SIG-M5 treated with dmso at 0.1 percent for 504 hours (cell line): Measurements from ENCODE around the gene OR2D3.
"Not testable (repeated sequence)": the region's sequence is repeated elsewhere in the genome, so short reads cannot be mapped to it uniquely, and the experiment has no call there.

ENCODE experiments used
- DNase-seq: peaks from one replicate; lab custom pipeline; 2025; ENCODE audit not compliant: unreplicated experiment; lab: John Stamatoyannopoulos, UW

OR2D3 gene

DNA sequence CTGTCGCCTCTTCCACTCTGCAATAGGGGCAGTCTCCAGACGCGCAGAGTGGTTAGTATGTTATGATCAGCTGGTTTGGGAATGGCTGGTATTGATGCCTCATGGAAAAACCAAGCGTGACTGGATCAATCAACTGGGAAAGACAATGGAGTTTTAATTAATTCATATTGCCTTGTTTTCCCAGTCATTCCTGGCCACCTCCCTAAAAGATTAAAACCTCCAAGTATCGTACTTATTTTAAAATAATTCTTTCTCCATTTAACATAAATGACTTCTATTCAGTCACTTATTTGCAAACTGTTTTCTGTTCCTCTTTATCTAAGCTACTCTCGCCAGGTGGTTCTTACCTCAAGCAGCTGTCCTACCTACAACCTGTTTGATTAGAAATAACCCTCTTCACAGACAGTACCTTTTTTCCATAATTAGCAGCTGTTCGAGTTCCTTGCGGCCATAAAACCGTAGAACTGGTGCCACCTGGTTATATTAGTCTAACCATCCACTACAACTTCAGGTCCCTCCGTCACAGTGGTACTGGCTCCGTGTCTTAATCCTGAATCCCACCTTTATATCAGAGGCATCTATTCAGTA, 6.3 kb downstream of the OR2D3 start:
- no peak for DNase-seq

DNA sequence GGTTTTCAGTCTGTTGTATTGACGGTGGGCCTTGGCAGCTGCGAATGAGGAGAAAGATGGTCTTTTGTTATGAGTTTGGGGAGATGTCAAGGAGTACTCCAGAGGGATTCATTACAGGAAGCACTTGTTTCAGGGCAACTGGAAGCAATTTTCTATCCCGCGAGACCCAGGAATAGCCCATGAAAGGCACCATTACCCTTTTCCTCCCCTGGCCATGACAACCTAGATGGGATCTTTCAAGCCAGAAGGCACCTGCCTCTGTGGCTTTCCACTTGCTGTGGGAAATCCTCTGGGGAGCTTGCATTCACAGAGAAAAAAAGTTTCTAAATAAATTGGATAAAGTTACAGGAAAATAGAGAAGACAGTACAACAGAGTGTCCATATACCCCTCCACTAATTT, 8.1 kb downstream of the OR2D3 start:
- DNase-seq: no peak

DNA sequence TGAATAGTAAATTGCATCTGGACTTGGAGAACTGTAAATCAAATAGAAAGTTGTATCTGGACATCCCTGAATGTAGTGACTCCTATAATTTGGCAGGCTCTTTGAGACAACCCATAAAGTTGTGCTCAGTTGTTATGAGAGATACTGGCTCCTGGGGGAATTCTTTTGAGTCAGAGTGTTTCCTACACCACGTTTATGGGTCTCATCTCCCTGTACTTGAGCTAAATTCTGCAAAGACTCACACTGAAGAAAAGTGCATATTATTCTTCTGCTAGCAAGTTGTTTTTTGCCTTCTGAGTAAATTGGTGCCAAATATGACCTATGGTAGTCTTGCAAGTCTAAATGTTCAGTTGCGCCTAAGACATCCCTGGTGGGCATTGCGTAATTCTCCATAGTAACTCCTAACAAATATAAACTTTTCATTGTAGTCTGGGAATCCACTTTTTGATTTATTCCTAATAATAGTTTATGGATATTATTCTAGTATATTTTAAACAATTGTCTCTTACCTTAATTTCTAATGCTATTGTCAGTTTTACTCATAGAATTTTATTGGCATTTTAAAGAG, 10.4 kb downstream of the OR2D3 start:
- no peak for DNase-seq

- DNase-seq: no peak
These were observed 11.3 kb downstream of the OR2D3 start for GRCh38 chr11:6932145-6932544.

- DNase-seq: peak; percentile 7
These were observed 21.2 kb downstream of the OR2D3 start for GRCh38 chr11:6941970-6942369.

DNA sequence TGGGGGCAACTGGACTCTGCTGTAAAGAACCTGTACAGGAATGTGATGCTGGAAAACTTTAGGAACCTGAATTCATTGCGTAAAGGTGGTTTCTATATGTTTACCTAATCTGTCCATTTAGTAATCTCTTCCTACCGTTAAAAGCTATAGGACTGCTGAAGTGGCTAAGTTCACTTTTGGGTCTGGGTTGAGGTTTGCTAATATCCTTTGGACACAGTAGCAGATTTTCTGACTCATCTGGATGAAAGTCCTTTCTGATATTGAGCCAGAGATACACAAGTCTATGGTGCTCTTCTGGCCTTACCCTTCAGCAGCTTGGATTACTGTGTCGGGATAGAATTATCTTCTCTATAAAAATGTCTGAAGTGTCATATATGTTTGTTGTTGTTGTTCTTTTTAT, 22.3 kb downstream of the OR2D3 start:
- DNase-seq: no peak

DNA sequence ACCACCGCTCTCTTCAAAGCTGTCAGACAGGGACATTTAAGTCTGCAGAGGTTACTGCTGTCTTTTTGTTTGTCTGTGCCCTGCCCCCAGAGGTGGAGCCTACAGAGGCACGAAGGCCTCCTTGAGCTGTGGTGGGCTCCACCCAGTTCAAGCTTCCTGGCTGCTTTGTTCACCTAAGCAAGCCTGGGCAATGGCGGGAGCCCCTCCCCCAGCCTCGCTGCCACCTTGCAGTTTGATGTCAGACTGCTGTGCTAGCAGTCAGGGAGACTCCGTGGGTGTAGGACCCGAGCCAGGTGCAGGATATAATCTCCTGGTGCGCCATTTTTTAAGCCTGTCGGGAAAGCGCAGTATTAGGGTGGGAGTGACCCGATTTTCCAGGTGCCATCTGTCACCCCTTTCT, 33.4 kb downstream of the OR2D3 start:
- DNase-seq: not testable (repeated sequence)

DNA sequence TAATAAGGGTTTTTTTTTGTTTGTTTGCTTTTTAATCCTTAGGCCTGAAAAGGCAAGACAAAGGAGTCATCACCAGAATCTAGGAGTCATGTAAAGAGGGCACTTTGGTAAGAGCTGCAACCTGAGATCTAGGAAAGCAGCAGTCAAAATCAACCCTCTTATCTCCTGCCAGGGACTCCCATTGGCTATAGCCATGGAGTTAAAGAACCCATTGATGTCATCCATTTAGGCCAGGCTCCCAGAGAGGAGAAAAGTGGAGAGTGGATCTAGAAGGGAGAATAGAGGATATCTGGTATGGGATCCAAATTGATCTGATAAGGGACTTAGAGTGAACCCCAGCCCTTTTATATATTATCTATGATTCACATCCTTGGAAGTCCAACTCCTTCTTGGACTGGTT, 41.3 kb downstream of the OR2D3 start:
- no peak for DNase-seq

DNA sequence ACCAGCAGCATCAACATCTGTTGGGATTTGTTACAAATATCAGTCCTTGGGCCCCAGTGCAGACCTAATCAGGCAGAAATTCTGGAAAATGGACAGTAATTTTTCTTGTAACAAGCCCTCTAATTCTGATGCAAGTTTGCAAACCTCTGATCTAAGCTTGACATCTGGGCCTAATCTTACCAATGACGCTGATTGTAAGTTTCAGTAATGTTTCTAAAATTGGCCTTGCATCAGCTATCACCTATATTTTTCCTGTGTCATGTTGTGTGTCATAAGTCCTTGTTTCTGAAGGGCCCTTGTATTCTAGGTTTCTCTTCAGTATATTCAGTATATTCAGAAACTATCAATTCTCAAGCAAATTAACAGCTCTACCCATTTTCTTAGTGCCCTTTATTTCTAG, 41.9 kb downstream of the OR2D3 start:
- no peak for DNase-seq

- no peak for DNase-seq
These were observed 48.0 kb downstream of the OR2D3 start for GRCh38 chr11:6968816-6969215.

GRCh38 chr11:6969854-6970253, 49.1 kb downstream of the OR2D3 start:
- not testable (repeated sequence) for DNase-seq
